ENCODE results near the gene FBN3.
A peak's percentile ranks its signal among the peaks of the same experiment; 100 is the strongest.

Gene FBN3

GRCh38 chr19:8089664-8090601 is 59.5 kb downstream of the FBN3 start:
- DNase-seq (ENCODE audit: low spot score), result no peak

GRCh38 chr19:8088752-8089663 is 60.4 kb downstream of the FBN3 start:
- no peak for DNase-seq (ENCODE audit: low spot score)

- no peak for DNase-seq (ENCODE audit: low spot score)
Measured at GRCh38 chr19:8087876-8088275, 61.5 kb downstream of the FBN3 start.

- no peak for DNase-seq (ENCODE audit: low spot score)
Measured at GRCh38 chr19:8086849-8087248, 62.5 kb downstream of the FBN3 start.

GRCh38 chr19:8085598-8086408 is 63.6 kb downstream of the FBN3 start:
- DNase-seq (ENCODE audit: low spot score), result no peak

- DNase-seq (ENCODE audit: low spot score), result no peak
Measured at GRCh38 chr19:8084152-8084551, 65.2 kb downstream of the FBN3 start.

GRCh38 chr19:8083141-8083540 is 66.3 kb downstream of the FBN3 start:
- no peak for DNase-seq (ENCODE audit: low spot score)

- DNase-seq (ENCODE audit: low spot score), result no peak
Measured at GRCh38 chr19:8081569-8082550, 67.5 kb downstream of the FBN3 start.

GRCh38 chr19:8080832-8081231 is 68.6 kb downstream of the FBN3 start:
- DNase-seq (ENCODE audit: low spot score), result no peak

GRCh38 chr19:8079988-8080387 is 69.4 kb downstream of the FBN3 start:
- DNase-seq (ENCODE audit: low spot score), result no peak

GRCh38 chr19:8075158-8076074 is 74.0 kb downstream of the FBN3 start:
- no peak for DNase-seq (ENCODE audit: low spot score)

GRCh38 chr19:8074501-8074900 is 74.9 kb downstream of the FBN3 start:
- DNase-seq (ENCODE audit: low spot score), result no peak

GRCh38 chr19:8071912-8072311 is 77.5 kb downstream of the FBN3 start:
- no peak for DNase-seq (ENCODE audit: low spot score)

GRCh38 chr19:8069096-8069973 is 80.1 kb downstream of the FBN3 start:
- DNase-seq (ENCODE audit: low spot score), result peak; percentile 72

GRCh38 chr19:8065875-8066261 is 83.5 kb downstream of the FBN3 start:
- no peak for DNase-seq (ENCODE audit: low spot score)

GRCh38 chr19:8064911-8065874 is 84.2 kb downstream of the FBN3 start:
- no peak for DNase-seq (ENCODE audit: low spot score)

- DNase-seq (ENCODE audit: low spot score), result no peak
Measured at GRCh38 chr19:8057545-8058270, 91.7 kb downstream of the FBN3 start.
